Tibial nerve (tissue), 4 donors: ENCODE results near the gene PSD4. TPM values are rescaled to one million over a fixed set of nuclear protein-coding genes. Genes with fewer than 3 reads are reported as not detected.

Experiments used
- DNase-seq, 2 donors: peaks; one replicate each; pipeline ENCODE4 v3.0.0-alpha.2; 2019; ENCODE audit warnings: low spot score in 2 of 2
- H3K27ac ChIP-seq, 4 donors: fragments of 200-600 bp; sonication (generic) in 3 of 4; one replicate each; pipeline ENCODE4 v1.5.1; 2017 to 2019; ENCODE audit warnings: mild to moderate bottlenecking in 1 of 4
- H3K27me3 ChIP-seq, 2 donors: fragments of 200-600 bp; sonication (generic) in 1 of 2; one replicate each; pipeline versions ENCODE4 v1.5.1 to v1.6.0; 2017 to 2019
- H3K36me3 ChIP-seq, 3 donors: fragments of 200-600 bp; sonication (generic); one replicate each; pipeline ENCODE4 v1.5.1; 2018 to 2019
- H3K4me1 ChIP-seq, 4 donors: fragments of 200-600 bp; sonication (generic) in 3 of 4; one replicate each; pipeline ENCODE4 v1.5.1; 2017 to 2019
- H3K4me3 ChIP-seq, 4 donors: fragments of 200-600 bp; sonication (generic) in 3 of 4; one replicate each; pipeline ENCODE4 v1.5.1; 2017 to 2019; ENCODE audit warnings: mild to moderate bottlenecking in 1 of 4, moderate library complexity in 1 of 4
- H3K9me3 ChIP-seq, 4 donors: fragments of 200-600 bp; sonication (generic) in 3 of 4; one replicate each; pipeline ENCODE4 v1.5.1; 2017 to 2019
- CTCF ChIP-seq, 5 experiments: fragments of 200-600 bp in 3 of 5; fragments of 450-650 bp in 2 of 5; sonication (generic) in 3 of 5; IDR thresholded peaks; one replicate each; pipeline ENCODE4 v1.5.1; 2016 to 2019; ENCODE audit warnings: antibody characterized with exemption in 5 of 5, mild to moderate bottlenecking in 3 of 5, moderate library complexity in 2 of 5
- EP300 ChIP-seq, 2 donors: sonication (generic); formaldehyde crosslinking; IDR thresholded peaks; one replicate each; pipeline ENCODE4 v1.6.1; 2017; ENCODE audit warnings: antibody characterized with exemption in 2 of 2, mild to moderate bottlenecking in 1 of 2
- POLR2A ChIP-seq, 2 donors: fragments of 450-650 bp; IDR thresholded peaks; one replicate each; pipeline ENCODE4 v1.6.1; 2017; ENCODE audit warnings: antibody characterized with exemption in 2 of 2, mild to moderate bottlenecking in 2 of 2, moderate library complexity in 2 of 2
- WGBS, 2 donors: methylation state at CpG; one replicate each; pipeline ENCODE4 v1.1.5; 2018; 5-methylcytosine and 5-hydroxymethylcytosine counted together
- total RNA-seq, 4 donors: library from RNA; depleted of rRNA; stranded (reverse); fragments of >200 nt; gene quantifications; one replicate each; pipeline ENCODE4 v1.1.0, GENCODE V29; 2016

PSD4 gene
- total RNA-seq, 4 donors from 2014 or later, result 8.7 to 20.7 (median 11.3) TPM

GRCh38 chr2:113148606-113149552 lies 24.9 kb upstream of the PSD4 start:
- peaks cover 0 to 9% (median 0%) of the 10 kb centered on the region in 4 donors for H3K9me3 ChIP-seq
- H3K27me3 ChIP-seq, result no peaks in the 10 kb centered on the region
- no peaks in the 10 kb centered on the region for H3K36me3 ChIP-seq
- 78 to 82% methylated on average over 8 of the region's 8 CpGs for WGBS, 2 donors
- H3K4me1 ChIP-seq, result no peaks in the 10 kb centered on the region
- TF ChIP-seq CTCF (IDR thresholded peaks at IDR 0.05) (no peak), EP300 (IDR thresholded peaks at IDR 0.05) (no peak), POLR2A (IDR thresholded peaks at IDR 0.05) (no peak)
- no peak for DNase-seq
- H3K4me3 ChIP-seq, result no peak overlapping the region
- H3K27ac ChIP-seq, result no peak overlapping the region

DNA sequence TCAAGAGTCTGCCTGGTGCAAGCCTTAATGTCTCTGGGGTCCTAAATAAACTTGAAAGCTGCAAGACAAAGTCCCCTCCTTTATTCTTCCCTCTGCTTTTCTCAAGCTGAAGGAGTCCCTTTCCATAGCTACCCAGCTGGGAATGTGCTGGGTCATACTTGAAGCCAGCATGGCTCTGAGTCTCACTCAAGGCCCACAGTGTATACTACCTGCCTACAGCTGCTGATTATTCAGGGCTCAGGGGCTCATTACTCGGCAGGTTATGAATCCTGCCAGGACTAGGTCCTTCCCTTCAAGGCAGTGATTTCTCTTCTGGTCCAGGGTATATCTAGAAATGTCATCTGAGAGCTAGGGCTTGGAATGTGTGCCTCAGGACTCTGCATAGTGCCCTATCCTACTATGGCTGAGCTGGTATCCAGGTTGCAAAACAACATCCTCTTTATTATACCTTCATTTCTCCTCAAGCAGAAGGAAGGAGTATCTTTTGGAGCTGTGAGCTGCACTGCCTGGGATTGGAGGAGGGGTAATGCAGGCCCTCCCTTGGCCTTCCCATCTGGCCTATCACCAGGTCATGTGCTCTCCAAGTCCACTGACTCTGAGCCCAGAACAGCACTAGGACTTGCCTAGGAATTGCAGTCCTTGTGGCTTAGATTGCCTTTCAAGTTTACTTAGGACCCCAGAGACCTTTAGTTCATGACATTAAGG lies 24.1 kb upstream of the PSD4 start:
- no peak for DNase-seq
- Histone ChIP-seq H3K27ac (no peak overlapping the region), H3K9me3 (peaks cover 0 to 9% (median 0%) of the 10 kb centered on the region in 4 donors), H3K27me3 (peaks cover 0 to 1% of the 10 kb centered on the region in 2 donors), H3K4me3 (no peak overlapping the region), H3K4me1 (no peaks in the 10 kb centered on the region), H3K36me3 (no peaks in the 10 kb centered on the region)
- TF ChIP-seq POLR2A (IDR thresholded peaks at IDR 0.05) (no peak), CTCF (IDR thresholded peaks at IDR 0.05) (no peak)
- 80 to 94% methylated on average over 1 of the region's 1 CpG for WGBS, 2 donors

- H3K9me3 ChIP-seq, result peaks cover 0 to 9% (median 0%) of the 10 kb centered on the region in 4 donors
- no peaks in the 10 kb centered on the region for H3K4me1 ChIP-seq
- H3K4me3 ChIP-seq, result no peak overlapping the region
- no peaks in the 10 kb centered on the region for H3K36me3 ChIP-seq
- H3K27me3 ChIP-seq, result peaks cover 0 to 4% of the 10 kb centered on the region in 2 donors
- no peak overlapping the region for H3K27ac ChIP-seq
- WGBS, 2 donors, result 88 to 89% methylated on average over 5 of the region's 5 CpGs
- TF ChIP-seq EP300 (IDR thresholded peaks at IDR 0.05) (no peak), POLR2A (IDR thresholded peaks at IDR 0.05) (no peak), CTCF (IDR thresholded peaks at IDR 0.05) (no peak)
- no peak for DNase-seq
These were observed 23.5 kb upstream of the PSD4 start for GRCh38 chr2:113150258-113150601.

DNA sequence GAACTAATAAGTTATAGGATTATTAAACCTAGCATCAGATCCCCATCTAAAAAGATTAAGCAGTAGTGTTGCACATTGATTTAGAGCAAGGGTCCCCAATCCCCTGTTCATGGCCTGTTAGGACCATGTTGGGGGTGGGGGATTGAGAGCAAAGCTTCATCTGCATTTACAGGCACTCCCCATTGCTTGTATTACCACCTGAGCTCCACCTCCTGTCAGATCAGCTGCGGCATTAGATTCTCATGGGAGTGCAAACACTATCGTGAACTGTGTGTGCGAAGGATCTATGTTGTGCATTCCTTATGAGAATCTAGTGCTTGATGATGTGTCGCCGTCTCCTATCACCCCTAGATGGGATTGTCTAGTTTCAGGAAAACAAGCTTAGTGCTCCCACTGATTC lies 18.4 kb upstream of the PSD4 start:
- no peak for DNase-seq

More for the DNA sequence above, 18.4 kb upstream of the PSD4 start:
- TF ChIP-seq EP300 (IDR thresholded peaks at IDR 0.05), result no peak
- no peak for TF ChIP-seq POLR2A (IDR thresholded peaks at IDR 0.05)
- TF ChIP-seq CTCF (IDR thresholded peaks at IDR 0.05), result no peak
- Histone ChIP-seq H3K36me3 (no peaks in the 10 kb centered on the region), H3K9me3 (no peaks in the 10 kb centered on the region), H3K27me3 (peaks cover 0 to 19% of the 10 kb centered on the region in 2 donors), H3K4me3 (no peak overlapping the region), H3K27ac (no peak overlapping the region), H3K4me1 (peaks cover 0 to 9% (median 2%) of the 10 kb centered on the region in 4 donors)
- 72 to 90% methylated on average over 5 of the region's 5 CpGs for WGBS, 2 donors
